Lower lobe of right lung (tissue), 2 donors: ENCODE results near the gene TRAPPC10. TPM values are rescaled to one million over a fixed set of nuclear protein-coding genes. Genes with fewer than 3 reads are reported as not detected.

Source experiments
- ATAC-seq, 2 donors: fragments of 200-7000 bp; cut with Tn5 transposase; one replicate each; pipeline ENCODE4 v1.9.1; 2020 to 2022; ENCODE audit warnings: mild to moderate bottlenecking in 2 of 2, moderate library complexity in 2 of 2
- DNase-seq: peaks from one replicate; pipeline ENCODE4 v3.0.0-alpha.2; 2020
- H3K27ac ChIP-seq: fragments of 200-600 bp; one replicate; pipeline ENCODE4 v1.8.0; 2022
- H3K27me3 ChIP-seq: fragments of 200-600 bp; one replicate; pipeline ENCODE4 v1.8.0; 2022; ENCODE audit warnings: low read depth
- H3K36me3 ChIP-seq: fragments of 200-600 bp; one replicate; pipeline ENCODE4 v1.8.0; 2022; ENCODE audit warnings: mild to moderate bottlenecking
- H3K4me1 ChIP-seq: fragments of 200-600 bp; one replicate; pipeline ENCODE4 v1.8.0; 2022
- H3K4me3 ChIP-seq: fragments of 200-600 bp; one replicate; pipeline ENCODE4 v1.8.0; 2022; ENCODE audit warnings: mild to moderate bottlenecking
- H3K9me3 ChIP-seq: fragments of 200-600 bp; one replicate; pipeline ENCODE4 v1.8.0; 2022
- CTCF ChIP-seq: fragments of 200-600 bp; IDR thresholded peaks from one replicate; pipeline ENCODE4 v1.8.0; 2022; ENCODE audit warnings: antibody characterized with exemption, mild to moderate bottlenecking
- intact Hi-C: fragments of 100-400 bp; cut with DNase I; formaldehyde crosslinking; loops from one replicate; pipeline ENCODE4 v1.11.0; 2022
- total RNA-seq: library from RNA; stranded (reverse); fragmentation: NEBNext Ultra II Directional; extraction: Animal tissue kit (Norgen Biotek cat#: 25700); gene quantifications from one replicate; pipeline ENCODE4 v1.2.1, GENCODE V29; 2021
- donor health status: DM: no; HTN: yes; CAD: no; lungs with severe emphysema.

The TRAPPC10 gene
- total RNA-seq, 1 donor from 2014 or later, result 47.4 TPM

GRCh38 chr21:44039828-44040227, 27.7 kb downstream of the TRAPPC10 start:
- intact Hi-C loops, result no loop called here
- TF ChIP-seq CTCF, result no peak
- no peak for ATAC-seq
- no peak for DNase-seq
- Histone ChIP-seq H3K9me3 (no peaks in the 10 kb centered on the region), H3K4me3 (no peak overlapping the region), H3K27ac (no peak overlapping the region), H3K4me1 (no peaks in the 10 kb centered on the region), H3K27me3 (no peaks in the 10 kb centered on the region), H3K36me3 (peaks cover 55% of the 10 kb centered on the region)

DNA sequence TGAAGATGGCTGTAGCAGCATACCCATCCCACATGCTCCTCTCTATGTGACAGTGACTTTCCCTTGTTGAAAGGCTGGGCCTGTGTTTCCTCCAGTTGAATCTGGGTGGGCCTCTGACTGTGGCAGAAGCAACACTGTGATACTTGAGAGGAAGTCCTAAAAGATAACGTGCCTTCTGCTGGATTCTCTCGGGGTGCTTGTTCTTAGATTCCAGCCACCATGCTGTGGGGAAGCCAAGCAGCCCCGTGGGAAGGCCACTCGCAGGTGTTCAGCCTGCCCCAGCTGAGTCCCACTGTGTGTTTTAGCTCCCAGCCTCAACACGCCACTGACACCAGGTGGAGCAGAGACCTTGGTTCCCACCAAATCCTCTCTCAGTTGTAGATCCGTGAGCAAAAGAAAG, 31.5 kb downstream of the TRAPPC10 start:
- Histone ChIP-seq H3K36me3 (peaks cover 34% of the 10 kb centered on the region), H3K4me1 (no peaks in the 10 kb centered on the region), H3K4me3 (no peak overlapping the region), H3K27ac (no peak overlapping the region), H3K9me3 (no peaks in the 10 kb centered on the region), H3K27me3 (no peaks in the 10 kb centered on the region)
- no peak for ATAC-seq
- no peak for DNase-seq
- intact Hi-C loops, result no loop called here
- TF ChIP-seq CTCF, result no peak

GRCh38 chr21:44046734-44047133, 34.6 kb downstream of the TRAPPC10 start:
- peaks cover 22% of the 10 kb centered on the region for H3K4me1 ChIP-seq

DNA sequence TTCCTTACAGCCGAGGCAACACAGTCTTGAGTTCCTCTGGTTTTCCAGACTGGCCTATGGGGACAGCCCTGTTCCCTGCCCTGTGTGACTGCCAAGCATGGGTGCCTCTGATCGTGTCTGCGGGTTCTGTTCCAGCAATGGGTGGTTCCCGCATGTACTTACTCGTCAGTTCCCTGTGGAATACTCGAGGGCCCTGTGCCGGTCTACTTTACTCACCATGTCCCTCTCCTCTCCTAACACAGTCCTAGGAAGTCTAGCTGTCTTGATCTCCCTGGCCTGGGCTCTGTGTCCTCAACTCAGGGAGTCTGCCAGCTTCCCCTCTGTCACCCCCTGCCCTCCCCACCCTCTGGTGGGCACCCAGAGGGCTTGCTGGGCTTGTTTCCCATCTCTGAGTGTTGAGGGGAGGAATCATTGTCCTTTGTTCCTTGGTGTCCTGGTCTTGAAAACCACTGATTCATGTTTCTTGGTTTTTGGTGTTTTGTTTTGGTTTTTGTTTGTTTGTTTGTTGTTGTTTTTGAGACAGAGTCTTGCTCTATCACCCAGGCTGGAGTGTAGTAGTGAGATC, 36.0 kb downstream of the TRAPPC10 start:
- no peak for TF ChIP-seq CTCF
- peaks cover 25% of the 10 kb centered on the region for H3K36me3 ChIP-seq
- DNase-seq (no peak), ATAC-seq (no peak)
- no peak overlapping the region for H3K4me3 ChIP-seq
- no peak overlapping the region for H3K27ac ChIP-seq
- H3K9me3 ChIP-seq, result no peaks in the 10 kb centered on the region
- no peaks in the 10 kb centered on the region for H3K27me3 ChIP-seq
- intact Hi-C loops, result no loop called here
- peaks cover 36% of the 10 kb centered on the region for H3K4me1 ChIP-seq

More at GRCh38 chr21:44046734-44047133, 34.6 kb downstream of the TRAPPC10 start:
- ATAC-seq (no peak), DNase-seq (no peak)
- Histone ChIP-seq H3K27me3 (no peaks in the 10 kb centered on the region), H3K27ac (no peak overlapping the region), H3K36me3 (peaks cover 19% of the 10 kb centered on the region), H3K4me3 (no peak overlapping the region), H3K9me3 (no peaks in the 10 kb centered on the region)
- no peak for TF ChIP-seq CTCF
- intact Hi-C loops, result no loop called here

GRCh38 chr21:44049182-44049581, 37.1 kb downstream of the TRAPPC10 start:
- intact Hi-C loops, result no loop called here
- ATAC-seq (no peak), DNase-seq (no peak)
- no peak overlapping the region for H3K4me3 ChIP-seq
- TF ChIP-seq CTCF, result no peak
- no peaks in the 10 kb centered on the region for H3K9me3 ChIP-seq
- no peak overlapping the region for H3K27ac ChIP-seq
- H3K27me3 ChIP-seq, result no peaks in the 10 kb centered on the region
- H3K36me3 ChIP-seq, result peaks cover 36% of the 10 kb centered on the region
- H3K4me1 ChIP-seq, result peaks cover 37% of the 10 kb centered on the region
